ENCODE data around the gene ARHGAP15.

- no peak for TF ChIP-seq EZH2 (IDR thresholded peaks at IDR 0.05; ENCODE audit: insufficient read depth, low read length)
- TF ChIP-seq CTCF (IDR thresholded peaks at IDR 0.05; ENCODE audit: insufficient read depth, low read depth, low read length) = no peak
These were observed 473.9 kb downstream of the ARHGAP15 start for GRCh38 chr2:143603035-143603655.
